Measurements from ENCODE around the gene SPON1. TPM values are rescaled to one million over a fixed set of nuclear protein-coding genes. Genes with fewer than 3 reads are reported as not detected.

SPON1 gene
- total and polyA plus RNA-seq, 2 donors (not counting 1 experiment from before 2014, with no cell fraction given): 0.30 TPM; not detected in 1

DNA sequence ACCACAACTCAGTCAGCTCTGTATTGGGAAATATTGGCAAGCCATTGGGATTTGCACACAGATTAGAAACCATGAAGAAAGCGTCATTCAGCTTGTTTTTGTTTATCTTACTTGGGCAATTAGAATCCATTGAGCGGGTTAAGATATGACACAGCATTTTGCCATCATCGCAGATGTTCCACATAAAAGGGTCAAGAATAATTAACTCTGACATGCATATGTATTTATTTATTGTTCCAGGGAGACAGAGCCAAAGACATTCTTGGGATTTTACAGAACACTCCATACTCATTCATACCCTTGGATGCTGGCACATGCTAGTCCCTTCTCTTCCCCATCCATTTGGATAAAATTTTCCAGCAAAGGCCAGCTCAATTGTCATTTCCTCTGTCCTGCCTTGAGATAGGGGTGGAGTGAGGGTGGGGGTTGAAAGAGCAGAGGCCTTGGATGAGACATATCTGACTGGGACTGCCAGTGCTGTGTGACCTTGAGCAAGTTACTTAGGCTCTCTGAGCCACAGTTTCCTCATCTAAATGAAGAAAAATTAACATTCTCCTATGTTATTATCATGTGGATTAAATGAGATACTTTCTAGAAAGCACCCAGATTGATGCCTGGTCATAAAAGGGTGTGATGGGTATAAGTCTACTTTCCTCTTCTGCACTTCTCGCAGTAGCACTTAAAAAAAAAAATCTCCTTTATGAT is 216.7 kb downstream of the SPON1 start:
- H3K27me3 Mint-ChIP-seq: peaks cover 34% of the 10 kb centered on the region
- no peak overlapping the region for H3K4me3 ChIP-seq (ENCODE audit: control extremely low read depth in 1 of 5, extremely low read depth in 1 of 5, insufficient read depth in 1 of 5, low read depth in 2 of 5, low read length in 4 of 5)
- H4K20me1 ChIP-seq (ENCODE audit: control insufficient read depth, insufficient read depth, low read length, poor library complexity, severe bottlenecking): no peaks in the 10 kb centered on the region
- peaks cover 0 to 5% (median 2%) of the 10 kb centered on the region in 4 experiments for H3K27me3 ChIP-seq (replicated peaks in 1 of 4; ENCODE audit: control extremely low read depth in 1 of 4, control insufficient read depth in 3 of 4, insufficient read depth in 4 of 4, low read length in 3 of 4)
- no peaks in the 10 kb centered on the region for H3K4me1 ChIP-seq (ENCODE audit: control insufficient read depth in 2 of 2, insufficient read depth in 2 of 2, low read length in 2 of 2)
- no peaks in the 10 kb centered on the region for H3K4me1 Mint-ChIP-seq
- 96% methylated on average over 2 of the region's 4 CpGs for WGBS (ENCODE audit: insufficient coverage)
- DNase-seq (no peak), ATAC-seq (ENCODE audit: low read depth) (no peak)
- H3K27ac Mint-ChIP-seq: no peak overlapping the region
- H3K27ac ChIP-seq (ENCODE audit: low read length in 2 of 2): no peak overlapping the region
- no peaks in the 10 kb centered on the region for H3K79me2 ChIP-seq (ENCODE audit: control insufficient read depth, insufficient read depth, low read length)
- no peak overlapping the region for H3K4me2 ChIP-seq (replicated peaks; ENCODE audit: low read depth, low read length, poor library complexity, severe bottlenecking)
- TF ChIP-seq EZH2 (IDR thresholded peaks at IDR 0.05; ENCODE audit: borderline replicate concordance, insufficient read depth, low read depth, low read length, poor library complexity, severe bottlenecking) (no peak), CTCF (IDR thresholded peaks at IDR 0.05) (no peak)
- H3K9ac ChIP-seq (ENCODE audit: low read length): no peak overlapping the region
- no peaks in the 10 kb centered on the region for H3K36me3 ChIP-seq (replicated peaks in 1 of 2; ENCODE audit: control extremely low read depth in 1 of 2, control insufficient read depth in 1 of 2, extremely low read depth in 1 of 2, insufficient read depth in 2 of 2, low read length in 1 of 2)
- no peak overlapping the region for H3K4me3 Mint-ChIP-seq
- no peak overlapping the region for H2AFZ ChIP-seq (ENCODE audit: insufficient read depth, low read depth, low read length, poor library complexity, severe bottlenecking)
- ChIA-PET CTCF (no interaction called here), POLR2A (no interaction called here)
- intact Hi-C loops (cut with micrococcal nuclease): no loop called here
- no peaks in the 10 kb centered on the region for H3K9me3 ChIP-seq (ENCODE audit: control extremely low read depth in 1 of 3, control insufficient read depth in 2 of 3, insufficient read depth in 1 of 3, low read length in 2 of 3)
- H3K9me3 Mint-ChIP-seq (ENCODE audit: insufficient read depth): no peaks in the 10 kb centered on the region

DNA sequence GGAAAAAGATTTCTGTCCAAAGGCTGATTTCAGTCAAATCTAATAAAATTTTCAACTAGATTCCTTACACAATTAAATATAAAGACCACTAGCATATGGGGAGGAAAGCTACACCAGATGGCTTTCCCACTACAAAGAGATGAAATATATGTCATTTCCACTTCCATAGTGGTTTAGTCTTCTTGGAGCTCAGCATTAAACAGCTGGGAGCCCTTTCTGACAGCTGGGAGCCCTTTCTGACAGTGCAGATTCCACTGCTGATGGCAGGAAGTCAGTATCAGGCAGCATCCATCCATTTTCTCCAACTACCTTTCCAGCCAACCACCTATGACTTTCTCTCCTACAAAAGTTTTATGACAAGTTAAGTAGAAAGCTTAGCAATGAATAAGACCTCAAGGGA is 218.6 kb downstream of the SPON1 start:
- ATAC-seq (ENCODE audit: low read depth): no peak
- Histone ChIP-seq H3K9me3 (ENCODE audit: control extremely low read depth in 1 of 3, control insufficient read depth in 2 of 3, insufficient read depth in 1 of 3, low read length in 2 of 3) (no peaks in the 10 kb centered on the region), H3K79me2 (ENCODE audit: control insufficient read depth, insufficient read depth, low read length) (no peaks in the 10 kb centered on the region), H4K20me1 (ENCODE audit: control insufficient read depth, insufficient read depth, low read length, poor library complexity, severe bottlenecking) (no peaks in the 10 kb centered on the region), H3K27me3 (replicated peaks in 1 of 4; ENCODE audit: control extremely low read depth in 1 of 4, control insufficient read depth in 3 of 4, insufficient read depth in 4 of 4, low read length in 3 of 4) (peaks cover 0 to 5% (median 2%) of the 10 kb centered on the region in 4 experiments), H3K9ac (ENCODE audit: low read length) (no peak overlapping the region), H3K4me3 (ENCODE audit: control extremely low read depth in 1 of 5, extremely low read depth in 1 of 5, insufficient read depth in 1 of 5, low read depth in 2 of 5, low read length in 4 of 5) (no peak overlapping the region), H3K4me2 (replicated peaks; ENCODE audit: low read depth, low read length, poor library complexity, severe bottlenecking) (no peak overlapping the region), H3K4me1 (ENCODE audit: control insufficient read depth in 2 of 2, insufficient read depth in 2 of 2, low read length in 2 of 2) (no peaks in the 10 kb centered on the region), H3K36me3 (replicated peaks in 1 of 2; ENCODE audit: control extremely low read depth in 1 of 2, control insufficient read depth in 1 of 2, extremely low read depth in 1 of 2, insufficient read depth in 2 of 2, low read length in 1 of 2) (no peaks in the 10 kb centered on the region), H2AFZ (ENCODE audit: insufficient read depth, low read depth, low read length, poor library complexity, severe bottlenecking) (no peak overlapping the region), H3K27ac (ENCODE audit: low read length in 2 of 2) (no peak overlapping the region)
- POLR2A ChIA-PET: no interaction called here
- CTCF ChIA-PET: no interaction called here
- H3K4me1 Mint-ChIP-seq: no peaks in the 10 kb centered on the region
- no peak for DNase-seq
- intact Hi-C loops (cut with micrococcal nuclease): no loop called here
- no peaks in the 10 kb centered on the region for H3K9me3 Mint-ChIP-seq (ENCODE audit: insufficient read depth)
- TF ChIP-seq CTCF (IDR thresholded peaks at IDR 0.05): no peak
- TF ChIP-seq EZH2 (IDR thresholded peaks at IDR 0.05; ENCODE audit: borderline replicate concordance, insufficient read depth, low read depth, low read length, poor library complexity, severe bottlenecking): no peak
- H3K4me3 Mint-ChIP-seq: no peak overlapping the region
- no peak overlapping the region for H3K27ac Mint-ChIP-seq
- H3K27me3 Mint-ChIP-seq: peaks cover 31% of the 10 kb centered on the region

Measured in B cell (primary cell).